HG03060 (cell line): Measurements from ENCODE around the gene ANKFN1.
"Not testable (repeated sequence)": the region's sequence is repeated elsewhere in the genome, so short reads cannot be mapped to it uniquely, and the experiment has no call there.

Source experiments
- ATAC-seq: cut with Tn5 transposase; IDR thresholded peaks from one replicate; pipeline ENCODE4 v1.9.1; 2021; ENCODE audit warnings: low read depth, moderate number of reproducible peaks; ENCODE audit not compliant: unreplicated experiment

ANKFN1 gene

DNA sequence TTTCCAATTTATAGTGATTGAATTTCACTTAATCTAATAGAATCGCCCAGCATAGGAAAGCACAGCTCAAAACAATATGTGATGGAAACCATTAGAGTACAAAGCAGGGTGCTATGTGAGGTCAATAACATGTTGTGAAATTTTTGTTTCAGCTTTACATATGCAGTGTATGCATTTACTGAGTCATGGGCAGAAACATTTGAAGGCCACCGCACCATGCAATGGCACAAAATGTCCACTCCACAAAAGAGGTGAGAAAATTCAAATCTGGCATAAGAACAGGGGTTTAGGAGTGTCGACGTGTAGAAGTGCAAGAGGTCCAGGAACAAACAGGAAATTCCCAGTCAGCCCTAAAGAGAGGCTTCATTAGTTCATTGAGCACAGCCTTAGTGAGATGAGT lies 131.2 kb downstream of the ANKFN1 start:
- no peak for ATAC-seq

DNA sequence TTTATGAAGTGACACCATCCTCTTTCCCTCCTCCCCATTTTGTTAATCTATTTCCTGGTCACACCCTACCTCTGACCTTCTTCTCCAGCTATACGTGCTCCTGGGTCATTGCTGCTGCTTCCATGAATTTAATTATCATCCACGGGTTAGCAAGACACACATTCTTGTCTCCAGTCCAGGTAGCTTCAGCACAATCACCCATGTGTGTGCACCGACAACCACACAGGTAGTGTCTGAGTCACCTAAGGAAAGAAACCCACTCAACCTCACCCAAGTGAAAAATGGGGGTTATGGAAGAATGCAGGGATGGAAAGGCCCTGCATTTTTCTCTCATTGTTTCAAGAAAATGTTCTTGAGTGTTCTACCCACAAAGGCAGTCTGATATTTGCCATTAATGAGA lies 135.5 kb downstream of the ANKFN1 start:
- not testable (repeated sequence) for ATAC-seq

DNA sequence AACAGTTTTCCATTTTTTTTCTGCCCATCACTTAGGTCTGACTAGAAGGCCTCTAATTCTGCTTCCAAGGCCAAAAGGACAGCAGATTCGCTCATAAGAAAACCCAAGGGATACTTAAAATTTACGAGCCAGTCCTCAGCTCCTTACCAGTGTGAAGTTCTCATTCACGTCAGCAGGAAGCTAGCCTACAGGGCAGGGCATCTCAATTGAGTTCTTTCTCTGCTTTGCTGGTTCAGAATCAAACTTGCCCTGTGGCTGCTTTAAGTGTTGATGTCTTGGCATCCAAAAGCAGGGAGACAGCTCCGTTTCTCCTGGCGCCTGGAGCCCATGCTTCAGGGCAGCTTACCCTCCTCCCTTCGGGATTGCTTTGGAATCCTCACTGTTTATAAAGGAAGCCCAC lies 136.0 kb downstream of the ANKFN1 start:
- ATAC-seq: no peak

DNA sequence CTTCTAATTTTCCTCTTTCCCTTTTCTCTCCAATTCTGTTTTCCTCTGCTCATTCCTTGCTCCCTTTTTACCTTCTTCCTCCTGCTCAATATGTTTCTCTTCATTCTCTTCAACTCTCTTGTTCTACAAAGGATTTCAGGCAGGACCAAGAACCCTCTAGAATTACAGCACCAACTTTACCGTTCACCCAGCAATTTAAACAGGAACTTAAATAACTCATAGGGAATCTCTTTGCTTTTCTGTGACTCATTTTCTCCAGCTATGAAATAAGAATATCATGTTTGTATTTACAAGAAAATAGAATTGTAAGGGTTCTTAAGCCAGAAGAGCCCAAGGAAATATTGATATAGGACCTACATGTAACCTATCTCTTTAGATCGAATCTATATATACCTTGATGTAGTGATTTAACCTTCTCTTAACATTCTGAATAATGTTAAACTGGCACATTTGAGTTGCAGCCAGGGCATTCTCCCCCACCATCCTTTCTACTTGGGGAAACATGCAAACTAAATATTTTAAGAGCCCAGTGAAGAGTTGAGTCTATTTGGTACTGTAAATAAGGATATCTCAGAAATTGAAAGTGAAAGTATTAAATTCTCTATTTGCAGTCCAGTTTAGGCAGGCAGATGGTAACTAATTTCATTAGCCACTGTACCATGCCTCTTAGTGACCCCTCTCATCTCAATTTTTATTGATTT lies 137.0 kb downstream of the ANKFN1 start:
- no peak for ATAC-seq

DNA sequence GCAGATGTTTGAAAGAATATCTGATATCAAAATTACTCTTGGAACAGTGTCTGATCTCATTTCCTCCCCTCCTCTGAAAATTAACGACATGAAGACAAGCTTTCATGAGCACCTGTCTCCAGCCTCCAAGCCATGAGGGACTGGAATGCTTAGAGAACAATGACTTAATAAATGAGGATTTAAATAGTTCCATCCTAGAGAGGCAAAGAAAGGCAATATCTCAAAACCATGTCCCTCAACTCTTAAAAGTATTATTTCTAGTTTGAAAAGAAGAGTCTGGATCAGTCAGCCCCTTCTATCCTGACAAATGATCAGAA lies 137.5 kb downstream of the ANKFN1 start:
- no peak for ATAC-seq

DNA sequence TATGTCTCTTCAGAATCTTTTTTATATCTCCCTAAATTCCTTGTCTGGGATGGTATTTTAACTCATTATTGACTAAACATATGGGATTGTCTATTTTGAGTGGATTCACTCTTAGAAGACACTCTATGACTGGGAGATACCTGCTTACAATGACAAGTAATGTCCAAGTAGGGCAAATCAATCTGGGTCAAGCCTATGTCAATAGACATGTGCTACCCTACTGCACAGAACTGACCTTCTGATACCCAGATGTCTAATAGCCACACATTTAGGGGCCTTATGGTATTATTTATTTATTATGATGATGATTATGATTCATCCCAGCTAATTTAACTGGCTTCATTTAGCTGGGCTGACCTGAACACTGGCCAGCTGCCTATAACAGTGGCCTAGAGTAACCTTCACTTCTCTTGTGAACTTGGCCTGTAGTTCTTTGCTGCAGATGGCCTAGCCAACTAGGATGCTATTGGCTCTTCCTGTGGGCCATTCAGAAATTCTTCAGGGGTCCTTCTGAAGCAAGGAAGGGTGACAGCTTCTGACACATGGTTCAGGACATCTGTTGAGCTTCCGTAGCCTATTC lies 138.0 kb downstream of the ANKFN1 start:
- ATAC-seq: no peak

DNA sequence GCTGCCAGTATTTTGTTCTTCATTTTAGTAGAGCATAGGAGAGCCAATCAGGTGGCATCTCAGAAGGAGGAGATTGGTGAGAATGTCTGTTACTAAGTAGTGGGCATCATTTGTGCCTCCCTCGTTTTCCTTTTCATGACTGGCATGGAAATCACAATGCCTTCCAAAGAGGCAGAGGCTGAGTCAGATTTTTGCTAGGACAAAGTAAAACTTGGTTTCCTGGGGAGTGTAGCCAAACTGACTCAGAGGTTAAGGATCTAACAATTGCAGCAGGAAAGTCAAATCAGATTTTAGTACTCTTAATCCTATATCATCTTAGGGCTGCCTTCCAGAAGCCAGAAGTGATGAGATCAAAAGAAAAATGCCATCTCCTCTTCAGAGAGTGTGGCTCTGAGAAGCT lies 138.7 kb downstream of the ANKFN1 start:
- no peak for ATAC-seq

DNA sequence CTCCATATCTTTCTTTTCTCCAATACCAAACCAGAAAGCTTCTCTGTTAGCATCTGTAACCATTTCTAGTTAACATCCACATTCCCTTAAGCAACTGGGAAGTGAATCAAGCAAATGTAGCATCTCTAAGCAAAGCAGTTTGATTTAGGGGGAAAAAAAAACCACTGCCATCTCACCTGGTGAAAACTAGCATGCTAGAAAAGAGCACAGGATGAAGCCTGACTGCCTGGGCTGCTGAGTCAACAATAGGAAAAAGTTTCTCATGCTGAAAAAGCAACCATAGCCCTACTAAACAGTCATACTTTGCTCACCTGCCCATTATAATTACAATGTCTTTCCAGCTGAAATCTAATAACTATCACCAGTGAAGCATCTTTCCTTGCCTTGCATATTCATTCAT lies 139.3 kb downstream of the ANKFN1 start:
- no peak for ATAC-seq

DNA sequence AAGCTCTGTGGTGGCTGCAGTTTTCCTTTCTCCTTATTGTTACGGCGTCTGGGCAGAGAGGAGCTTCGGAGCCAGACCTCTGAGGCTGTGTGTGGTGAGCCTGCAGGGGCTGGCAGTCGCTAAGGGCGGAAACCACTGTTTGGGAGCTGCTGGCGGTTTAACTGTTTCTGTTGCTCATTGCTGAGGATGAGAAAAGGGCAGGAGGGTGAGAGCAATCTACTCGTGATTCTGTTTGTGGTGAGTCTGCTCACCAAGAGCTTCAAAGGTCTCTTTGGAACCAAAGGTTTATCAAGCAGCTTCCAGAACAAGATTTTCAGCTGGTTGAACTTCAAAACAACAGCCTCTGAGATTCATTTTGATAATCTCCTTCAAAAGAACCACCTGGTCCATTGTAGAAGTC lies 143.9 kb downstream of the ANKFN1 start:
- ATAC-seq: no peak

DNA sequence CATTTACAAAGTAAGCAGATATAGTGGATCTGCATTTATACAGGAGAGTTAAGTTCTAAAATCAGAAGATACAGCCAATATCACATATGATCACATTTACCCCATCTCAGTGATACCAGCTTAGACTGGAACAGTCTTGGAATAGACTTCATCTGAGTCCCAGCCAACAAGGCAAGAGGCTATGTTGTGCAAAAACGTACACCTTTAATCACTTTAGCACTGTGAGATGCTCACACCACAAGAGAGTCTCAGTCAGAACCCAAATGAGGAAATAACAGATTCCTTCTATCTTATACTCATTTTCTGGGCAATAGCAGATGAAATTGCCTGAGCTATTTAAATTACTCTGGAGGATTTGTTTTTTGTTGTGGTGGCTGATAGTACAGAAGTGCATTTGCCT lies 145.6 kb downstream of the ANKFN1 start:
- ATAC-seq: no peak

DNA sequence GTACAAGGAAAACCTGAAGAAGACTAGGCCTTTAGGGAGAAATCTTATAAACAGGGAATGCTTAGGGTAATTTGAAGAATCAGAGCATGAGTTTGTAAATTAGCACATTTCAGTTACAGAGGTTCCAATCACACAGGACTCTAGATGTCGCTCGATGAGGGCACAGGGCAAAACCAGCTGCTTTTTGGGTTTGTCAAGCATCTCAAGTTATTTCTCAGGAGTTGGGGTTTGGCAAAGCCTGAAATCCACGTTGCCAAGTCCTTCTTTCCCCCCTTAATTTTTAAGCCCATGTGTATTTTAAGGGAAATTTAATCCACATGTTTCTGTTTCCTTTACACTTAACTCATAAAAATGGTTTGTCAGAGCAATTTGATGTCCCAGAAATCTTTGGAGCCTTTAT lies 146.9 kb downstream of the ANKFN1 start:
- ATAC-seq: no peak

DNA sequence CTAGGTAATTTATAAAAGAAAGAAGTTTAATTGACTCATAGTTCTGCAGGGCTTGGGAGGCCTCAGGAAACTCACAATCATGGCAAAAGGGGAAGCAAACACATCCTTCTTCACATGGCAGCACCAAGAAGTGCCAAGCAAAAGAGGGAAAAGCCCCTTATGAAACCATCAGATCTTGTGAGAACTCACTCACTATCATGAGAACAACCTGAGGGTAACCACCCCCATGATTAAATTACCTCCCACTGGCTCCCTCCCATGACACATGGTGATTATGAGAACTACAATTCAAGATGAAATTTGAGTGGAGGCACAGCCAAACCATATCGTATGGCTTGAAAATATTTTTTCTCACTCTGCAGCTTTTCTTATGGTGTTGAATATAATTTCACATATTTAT lies 151.7 kb downstream of the ANKFN1 start:
- no peak for ATAC-seq

DNA sequence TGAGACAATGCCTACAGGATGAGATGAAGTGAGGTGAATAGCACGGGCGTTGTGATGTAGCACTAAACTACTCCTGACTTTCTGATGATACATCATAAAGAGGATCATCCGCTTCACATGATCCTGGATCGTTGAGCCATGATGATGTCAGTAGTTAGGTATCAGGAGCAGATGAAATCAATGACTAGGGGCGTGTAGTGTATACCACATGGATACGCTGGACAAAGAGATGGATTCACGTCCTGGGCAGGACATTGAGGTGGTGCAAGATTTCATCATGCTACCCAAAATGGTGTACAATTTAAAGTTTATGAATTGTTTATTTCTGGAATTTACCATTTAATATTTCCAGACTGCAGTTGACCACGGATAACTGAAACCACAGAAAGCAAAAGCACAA lies 156.6 kb downstream of the ANKFN1 start:
- no peak for ATAC-seq

DNA sequence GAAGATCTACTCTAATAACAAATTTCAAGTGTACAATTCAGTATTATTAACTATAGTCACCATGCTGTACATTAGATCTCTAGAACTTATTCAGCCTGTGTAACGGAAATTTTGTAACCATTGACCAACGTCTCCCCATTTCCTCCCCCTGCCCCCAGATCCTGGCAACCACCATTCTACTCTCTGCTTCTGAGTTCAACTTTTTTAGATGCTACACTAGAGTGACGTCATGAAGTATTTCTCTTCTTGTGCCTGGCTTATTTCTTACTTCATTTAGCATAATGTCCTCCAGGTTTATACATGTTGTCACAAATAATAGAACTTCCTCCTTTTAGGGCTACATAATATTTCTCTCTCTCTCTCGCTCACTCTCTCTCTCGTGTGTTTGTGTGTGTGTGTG lies 157.5 kb downstream of the ANKFN1 start:
- ATAC-seq: no peak

DNA sequence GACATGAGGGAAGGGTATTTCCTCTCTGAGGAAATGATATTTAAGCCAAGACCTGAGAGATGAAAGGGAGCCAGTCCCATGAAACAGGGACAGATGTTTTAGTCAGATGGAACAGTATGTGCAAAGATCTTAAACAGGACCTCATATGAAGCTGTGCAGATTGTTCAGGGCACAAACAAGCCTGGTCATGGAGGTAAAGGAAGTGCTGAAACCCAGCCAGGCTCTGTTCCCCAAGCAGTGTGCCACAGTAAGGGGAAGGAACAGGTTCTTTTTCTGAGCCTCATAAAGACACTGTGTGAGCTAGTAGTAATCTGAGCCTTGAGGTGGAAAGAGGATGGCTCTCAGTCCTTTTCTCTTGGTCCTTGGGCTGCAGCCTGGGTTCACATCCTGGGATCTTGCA lies 159.9 kb downstream of the ANKFN1 start:
- ATAC-seq: no peak

DNA sequence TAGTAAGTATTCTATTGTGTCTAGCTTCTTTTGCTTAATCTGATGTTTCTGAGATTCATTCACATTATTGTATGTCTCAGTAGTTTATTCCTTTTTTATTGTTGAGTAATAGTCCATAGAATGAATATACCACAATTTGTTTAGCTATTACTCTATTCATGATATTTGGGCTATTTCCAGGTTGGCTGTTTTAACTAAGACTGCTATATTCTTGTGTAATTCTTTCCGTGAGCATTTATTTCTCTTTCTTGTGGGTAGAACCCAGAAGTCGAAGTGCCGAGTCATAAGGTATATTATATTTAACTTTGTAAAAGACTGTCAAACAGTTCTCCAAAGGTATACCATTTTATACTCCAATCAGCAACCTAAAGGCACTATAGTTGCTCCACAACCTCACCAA lies 160.8 kb downstream of the ANKFN1 start:
- ATAC-seq: no peak

DNA sequence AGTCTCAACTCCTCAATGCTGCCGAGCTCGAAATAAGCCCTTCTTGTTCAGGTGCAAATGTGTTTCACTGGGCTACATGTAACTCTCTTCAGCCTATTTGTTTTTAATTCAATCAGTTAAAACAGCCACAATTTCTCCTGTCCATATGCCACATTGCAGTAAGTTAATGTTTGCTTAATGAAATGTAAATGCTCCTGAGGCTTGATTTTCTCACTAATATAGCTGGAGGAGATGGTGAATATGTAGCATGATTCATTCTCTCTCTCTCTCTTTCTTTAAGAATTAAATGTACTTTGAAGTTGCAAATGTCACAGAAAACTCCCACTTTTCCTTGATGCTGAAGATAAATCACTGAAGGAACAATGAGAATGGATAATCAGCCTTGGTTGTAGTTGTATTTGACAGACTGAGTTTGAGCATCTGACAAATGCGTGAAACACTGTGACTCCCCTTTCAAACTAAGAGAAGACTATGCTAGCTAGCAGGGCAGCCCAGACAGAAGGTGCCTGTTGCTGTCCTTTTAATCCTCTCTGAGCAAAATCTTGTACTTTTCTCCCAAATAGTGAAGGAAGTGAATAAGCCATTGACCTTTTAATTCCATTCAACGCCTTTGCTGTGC lies 161.8 kb downstream of the ANKFN1 start:
- no peak for ATAC-seq

DNA sequence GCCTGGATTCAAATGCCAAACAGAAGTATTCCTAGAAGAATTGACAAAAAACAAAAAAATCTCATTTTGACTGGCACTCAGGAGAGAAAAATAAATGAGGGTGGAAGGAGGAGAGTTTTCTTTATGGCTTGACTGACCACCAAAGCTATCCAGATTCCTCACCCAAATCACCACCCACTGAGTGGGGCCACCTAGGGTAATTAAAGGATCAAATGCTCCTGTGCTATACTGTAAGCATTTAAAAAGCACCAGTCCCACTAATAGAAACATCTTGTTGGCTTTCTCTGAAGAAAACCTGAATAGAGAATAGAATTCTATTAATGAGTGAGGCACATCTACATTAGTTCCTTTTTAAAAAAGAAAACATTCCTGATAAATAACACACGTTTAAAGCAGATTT lies 163.3 kb downstream of the ANKFN1 start:
- no peak for ATAC-seq

DNA sequence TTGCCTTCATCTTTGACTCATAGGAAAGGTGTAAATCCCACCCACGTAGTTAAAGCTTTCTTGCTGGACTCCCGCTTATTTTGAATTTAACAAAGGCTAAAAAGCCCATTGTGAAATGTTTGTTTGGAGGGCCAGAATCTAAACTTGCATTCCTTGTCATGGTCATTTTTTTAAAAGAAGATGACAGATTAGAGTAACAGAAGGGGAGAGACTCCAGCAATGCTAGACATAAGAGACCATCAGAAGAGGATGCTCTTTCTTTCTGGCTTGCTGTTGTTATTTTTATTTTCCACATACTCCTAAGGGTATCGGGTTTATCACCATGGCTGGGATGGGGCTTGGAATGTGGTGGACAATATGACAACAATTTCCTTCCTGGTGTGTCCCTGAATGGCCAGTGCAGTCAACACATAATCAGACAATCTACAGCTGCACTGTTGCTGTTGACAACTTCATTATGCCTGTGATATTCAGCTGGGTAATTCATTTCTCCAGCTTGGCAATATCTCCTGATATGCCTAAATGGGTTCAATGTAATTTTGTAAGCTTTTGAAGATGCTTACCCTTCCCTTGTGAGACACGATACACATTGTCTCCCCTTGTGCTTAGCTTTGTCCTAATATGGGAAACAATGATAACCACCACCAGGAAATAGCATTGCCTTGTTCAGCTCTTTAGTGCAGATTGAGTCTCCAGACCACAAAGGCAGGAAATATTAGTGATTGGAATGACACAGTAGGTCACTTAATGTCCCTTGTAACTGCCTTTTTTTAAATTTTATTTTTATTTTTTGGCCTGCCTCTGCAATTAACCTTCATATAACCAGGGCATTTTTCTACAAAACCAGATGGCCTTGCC lies 164.3 kb downstream of the ANKFN1 start:
- no peak for ATAC-seq

DNA sequence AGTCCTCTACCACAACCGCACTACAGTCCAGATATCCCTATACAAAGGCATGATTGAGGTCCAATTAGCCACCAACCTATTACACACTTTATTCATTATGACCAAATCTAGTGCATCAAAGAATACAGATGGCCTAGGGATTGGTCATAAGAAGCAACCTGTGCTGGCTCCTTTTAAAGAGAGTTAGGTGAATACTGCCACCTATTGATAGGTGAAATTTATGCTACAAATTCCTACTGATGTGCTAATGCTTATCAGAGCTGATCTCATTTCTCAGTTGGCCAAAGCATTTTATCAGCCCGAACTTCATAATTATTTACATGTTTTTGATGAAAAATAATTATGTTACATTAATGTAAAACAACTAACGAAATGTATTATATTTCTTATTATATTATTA lies 166.3 kb downstream of the ANKFN1 start:
- ATAC-seq: no peak

DNA sequence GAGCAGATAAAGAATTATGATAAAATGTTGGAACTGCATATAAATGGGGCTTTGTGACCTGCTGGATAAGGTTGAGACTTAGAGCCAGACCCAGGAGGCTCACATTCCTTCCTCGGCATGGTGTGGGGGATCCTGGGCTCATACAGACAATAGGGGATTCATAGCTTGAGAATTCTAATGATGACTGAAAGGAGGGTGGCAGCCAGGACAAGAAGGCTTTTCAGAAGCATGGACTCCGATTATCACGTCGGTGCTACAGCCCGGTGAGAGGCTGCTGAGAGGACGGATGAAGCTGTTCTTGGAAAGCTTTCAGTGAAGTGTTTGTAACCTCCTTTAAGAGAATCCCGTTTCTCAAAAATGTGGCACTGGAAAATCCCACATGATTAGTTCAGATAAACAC lies 167.2 kb downstream of the ANKFN1 start:
- ATAC-seq: no peak

DNA sequence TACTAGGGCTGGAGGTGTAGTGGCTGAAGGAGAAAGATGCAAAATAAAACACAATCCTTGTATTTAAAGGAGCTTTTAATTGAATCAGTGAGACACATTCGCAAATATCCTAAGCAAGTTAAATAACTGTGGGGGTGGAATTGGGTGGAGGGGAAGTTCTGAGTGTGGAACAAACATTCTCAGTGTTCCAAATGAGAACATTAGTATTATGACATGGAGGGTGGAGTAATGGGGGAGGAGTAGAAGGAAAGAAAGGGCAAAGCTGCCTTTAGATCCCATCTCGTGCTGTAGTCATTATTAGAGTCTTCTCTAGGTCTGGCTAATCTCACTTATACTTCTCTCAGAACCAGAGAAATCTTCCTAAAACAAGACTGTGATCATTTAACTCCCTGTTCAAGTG lies 169.7 kb downstream of the ANKFN1 start:
- no peak for ATAC-seq
